Ascending aorta (tissue), 2 donors: ENCODE results near the gene TLE1. TPM values are rescaled to one million over a fixed set of nuclear protein-coding genes. Genes with fewer than 3 reads are reported as not detected.
A peak's percentile ranks its signal among the peaks of the same experiment; 100 is the strongest.

Source experiments
- DNase-seq, 2 donors: peaks; one replicate each; pipeline ENCODE4 v3.0.0-alpha.2; 2019; ENCODE audit warnings: low spot score in 2 of 2
- H3K27ac ChIP-seq, 2 donors: fragments of 200-600 bp; sonication (generic); one replicate each; pipeline ENCODE4 v1.5.1; 2016 to 2017; ENCODE audit warnings: mild to moderate bottlenecking in 1 of 2
- H3K27me3 ChIP-seq: fragments of 200-600 bp; sonication (generic); one replicate; pipeline ENCODE4 v1.5.1; 2017
- H3K36me3 ChIP-seq, 2 donors: fragments of 200-600 bp; sonication (generic); one replicate each; pipeline ENCODE4 v1.5.1; 2016
- H3K4me1 ChIP-seq, 2 donors: fragments of 200-600 bp; sonication (generic); one replicate each; pipeline ENCODE4 v1.5.1; 2016 to 2017; ENCODE audit warnings: mild to moderate bottlenecking in 1 of 2
- H3K4me3 ChIP-seq, 2 donors: fragments of 200-600 bp; sonication (generic); one replicate each; pipeline ENCODE4 v1.5.1; 2016 to 2017; ENCODE audit warnings: mild to moderate bottlenecking in 1 of 2
- H3K9me3 ChIP-seq, 2 donors: fragments of 200-600 bp; sonication (generic); one replicate each; pipeline ENCODE4 v1.5.1; 2016
- intact Hi-C: fragments of 100-400 bp; cut with DNase I; formaldehyde crosslinking; loops from one replicate; pipeline ENCODE4 v1.15.1; 2023
- total RNA-seq: library from RNA; depleted of rRNA; stranded (reverse); fragments of >200 nt; gene quantifications from one replicate; pipeline ENCODE4 v1.1.0, GENCODE V29; 2016
- TF ChIP-seq, protein P1 (sequence below), 3 experiments: fragments of 200-600 bp in 2 of 3; fragments of 450-650 bp in 1 of 3; sonication (generic) in 2 of 3; IDR thresholded peaks; one replicate each; pipeline ENCODE4 v1.5.1; 2016 to 2019; ENCODE audit warnings: antibody characterized with exemption in 3 of 3, mild to moderate bottlenecking in 1 of 3, moderate library complexity in 1 of 3

TLE1 gene
- total RNA-seq, 1 donor from 2014 or later = 58.5 TPM

DNA sequence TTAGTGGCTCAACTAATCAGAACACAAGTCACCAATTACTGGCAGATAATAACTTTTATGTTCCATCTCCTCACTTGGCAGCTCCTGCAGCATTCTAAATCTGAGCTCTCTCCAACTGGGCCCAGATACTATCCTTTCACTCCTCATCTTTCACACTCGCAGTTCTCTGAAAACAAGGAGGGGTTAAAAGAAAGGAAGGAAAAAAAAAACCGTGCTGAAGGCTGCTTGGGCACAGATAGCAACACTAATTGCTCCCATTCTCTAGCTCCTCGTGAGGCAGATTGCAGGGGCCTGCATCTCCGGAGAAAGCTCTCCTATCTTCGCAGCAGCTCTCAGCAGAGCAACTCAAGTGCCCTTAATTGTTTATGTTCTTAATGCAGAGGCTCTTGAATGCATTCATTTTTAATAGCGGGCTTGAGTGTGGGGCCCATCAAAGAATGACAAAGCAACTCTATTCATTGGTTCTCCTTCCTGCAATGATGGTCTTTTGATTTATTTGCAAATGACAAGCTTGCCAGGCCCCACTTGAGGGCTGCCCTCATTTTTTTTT lies 23.9 kb downstream of the TLE1 start:
- Histone ChIP-seq H3K4me3 (peak overlapping the region; percentile 7 to 26), H3K27ac (no peak overlapping the region), H3K36me3 (no peaks in the 10 kb centered on the region), H3K27me3 (no peaks in the 10 kb centered on the region), H3K9me3 (no peaks in the 10 kb centered on the region), H3K4me1 (peaks cover 3 to 35% of the 10 kb centered on the region in 2 donors)
- DNase-seq = no peak
- intact Hi-C loops = no loop called here
- TF ChIP-seq, protein P1, sequence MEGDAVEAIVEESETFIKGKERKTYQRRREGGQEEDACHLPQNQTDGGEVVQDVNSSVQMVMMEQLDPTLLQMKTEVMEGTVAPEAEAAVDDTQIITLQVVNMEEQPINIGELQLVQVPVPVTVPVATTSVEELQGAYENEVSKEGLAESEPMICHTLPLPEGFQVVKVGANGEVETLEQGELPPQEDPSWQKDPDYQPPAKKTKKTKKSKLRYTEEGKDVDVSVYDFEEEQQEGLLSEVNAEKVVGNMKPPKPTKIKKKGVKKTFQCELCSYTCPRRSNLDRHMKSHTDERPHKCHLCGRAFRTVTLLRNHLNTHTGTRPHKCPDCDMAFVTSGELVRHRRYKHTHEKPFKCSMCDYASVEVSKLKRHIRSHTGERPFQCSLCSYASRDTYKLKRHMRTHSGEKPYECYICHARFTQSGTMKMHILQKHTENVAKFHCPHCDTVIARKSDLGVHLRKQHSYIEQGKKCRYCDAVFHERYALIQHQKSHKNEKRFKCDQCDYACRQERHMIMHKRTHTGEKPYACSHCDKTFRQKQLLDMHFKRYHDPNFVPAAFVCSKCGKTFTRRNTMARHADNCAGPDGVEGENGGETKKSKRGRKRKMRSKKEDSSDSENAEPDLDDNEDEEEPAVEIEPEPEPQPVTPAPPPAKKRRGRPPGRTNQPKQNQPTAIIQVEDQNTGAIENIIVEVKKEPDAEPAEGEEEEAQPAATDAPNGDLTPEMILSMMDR (IDR thresholded peaks at IDR 0.05) = no peak

DNA sequence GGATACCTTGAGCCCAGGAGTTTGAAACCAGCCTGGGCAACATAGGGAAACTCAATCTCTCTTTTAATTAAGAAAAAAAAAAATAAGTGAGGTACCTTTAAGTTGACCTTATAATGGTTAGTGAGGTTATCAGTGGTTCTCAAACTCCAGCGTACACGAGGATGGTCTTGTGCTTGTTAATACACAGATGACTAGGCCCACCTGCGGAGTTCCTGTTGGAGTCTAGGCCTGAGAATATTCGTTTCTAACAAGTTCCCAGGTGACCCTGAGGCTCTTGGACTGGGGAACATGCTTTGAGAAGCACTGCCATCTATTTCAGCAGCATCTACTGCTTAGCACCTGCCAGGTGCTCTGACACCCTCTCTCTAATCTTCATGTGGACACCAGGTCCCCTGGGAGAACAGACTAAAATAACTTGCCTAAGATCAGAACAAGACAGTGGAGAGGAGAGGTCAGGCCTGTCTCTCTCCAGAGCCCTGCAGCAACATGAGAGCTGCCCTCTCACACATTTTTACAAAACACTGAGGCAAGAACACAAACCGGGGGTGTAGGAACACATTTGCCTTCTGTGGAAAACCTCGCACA lies 24.6 kb downstream of the TLE1 start:
- Histone ChIP-seq H3K27me3 (no peaks in the 10 kb centered on the region), H3K27ac (no peak overlapping the region), H3K4me1 (peaks cover 3 to 35% of the 10 kb centered on the region in 2 donors), H3K9me3 (no peaks in the 10 kb centered on the region), H3K36me3 (no peaks in the 10 kb centered on the region), H3K4me3 (peak overlapping the region; percentile 7 to 26)
- intact Hi-C loops = no loop called here
- TF ChIP-seq, protein P1 (IDR thresholded peaks at IDR 0.05) = no peak
- no peak for DNase-seq

DNA sequence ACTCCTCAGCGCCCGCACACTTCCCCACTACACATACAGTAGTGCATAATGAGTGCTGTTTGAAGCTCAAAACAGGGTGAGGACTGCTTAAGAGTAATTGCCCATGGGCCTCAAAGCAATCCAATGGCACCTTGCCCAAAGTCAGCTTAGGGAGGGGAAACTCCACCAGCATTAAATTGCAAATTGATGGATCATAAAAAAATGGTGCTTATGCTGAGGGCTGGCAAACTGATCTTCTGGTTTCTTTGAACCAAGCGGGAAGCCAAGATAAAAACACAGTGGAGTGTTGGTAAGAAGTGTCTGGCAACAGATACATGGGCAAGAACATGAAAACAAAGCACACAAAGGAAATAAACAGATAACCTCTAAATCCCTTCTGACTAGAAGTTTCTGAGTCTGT lies 28.0 kb downstream of the TLE1 start:
- peaks cover 3 to 25% of the 10 kb centered on the region in 2 donors for H3K4me1 ChIP-seq
- no peaks in the 10 kb centered on the region for H3K9me3 ChIP-seq
- no peaks in the 10 kb centered on the region for H3K36me3 ChIP-seq
- H3K4me3 ChIP-seq = no peak overlapping the region
- DNase-seq = no peak
- TF ChIP-seq, protein P1 (IDR thresholded peaks at IDR 0.05) = no peak
- no peak overlapping the region for H3K27ac ChIP-seq
- intact Hi-C loops = no loop called here
- no peaks in the 10 kb centered on the region for H3K27me3 ChIP-seq

DNA sequence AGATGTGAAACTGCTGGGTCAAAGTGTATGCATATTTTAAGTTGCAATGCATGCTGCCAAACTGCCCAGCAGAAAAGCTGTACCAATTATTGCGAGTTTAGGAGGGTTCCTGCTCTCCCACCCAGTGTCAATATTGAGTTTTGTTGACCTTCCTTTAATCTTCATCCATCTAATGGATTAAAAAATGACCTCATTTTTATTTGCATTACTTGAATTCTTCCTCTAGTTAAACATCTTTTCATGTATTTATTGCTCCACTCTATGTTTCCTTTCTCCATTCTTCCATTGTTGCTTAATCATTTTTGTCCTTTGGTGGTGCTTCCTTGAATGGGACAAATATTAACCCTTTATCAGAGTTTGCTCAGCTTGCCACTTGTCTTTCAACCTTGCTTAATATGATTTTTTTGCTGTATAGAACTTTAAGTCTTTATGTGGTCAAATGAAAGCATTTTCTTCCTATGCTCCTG lies 32.4 kb downstream of the TLE1 start:
- Histone ChIP-seq H3K36me3 (peaks cover 0 to 7% of the 10 kb centered on the region in 2 donors), H3K4me1 (peaks cover 0 to 6% of the 10 kb centered on the region in 2 donors), H3K9me3 (no peaks in the 10 kb centered on the region), H3K4me3 (no peak overlapping the region), H3K27me3 (no peaks in the 10 kb centered on the region), H3K27ac (no peak overlapping the region)
- intact Hi-C loops = no loop called here
- TF ChIP-seq, protein P1 (IDR thresholded peaks at IDR 0.05) = no peak
- no peak for DNase-seq

DNA sequence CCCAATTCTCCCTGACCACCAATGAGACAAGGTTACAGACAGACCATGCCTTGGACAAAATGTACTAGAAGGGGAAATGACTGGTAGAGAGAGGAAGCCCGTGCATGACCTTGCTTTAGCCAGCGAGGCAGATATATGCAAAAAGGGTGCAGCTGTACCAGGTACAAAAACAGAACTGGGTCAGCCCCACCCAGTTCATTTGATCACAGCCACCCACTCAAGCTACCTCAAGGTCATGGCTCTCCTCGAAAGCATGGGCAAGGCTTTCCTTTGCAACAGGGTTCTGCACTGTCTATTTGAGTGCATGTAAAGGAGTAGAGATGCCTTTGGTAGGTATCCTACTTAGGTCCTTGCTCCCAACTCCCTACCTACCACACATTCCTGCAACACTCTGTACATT lies 33.3 kb downstream of the TLE1 start:
- DNase-seq = no peak
- Histone ChIP-seq H3K27ac (no peak overlapping the region), H3K4me3 (no peak overlapping the region), H3K27me3 (no peaks in the 10 kb centered on the region), H3K36me3 (peaks cover 5 to 13% of the 10 kb centered on the region in 2 donors), H3K9me3 (no peaks in the 10 kb centered on the region), H3K4me1 (peaks cover 0 to 3% of the 10 kb centered on the region in 2 donors)
- TF ChIP-seq, protein P1 (IDR thresholded peaks at IDR 0.05) = no peak
- intact Hi-C loops = no loop called here
